Activated CD4-positive, alpha-beta T cell treated with anti-CD3 and anti-CD28 coated beads for 36 hours (primary cell): ENCODE results near the gene TNFRSF1A. TPM values are rescaled to one million over a fixed set of nuclear protein-coding genes. Genes with fewer than 3 reads are reported as not detected.

Source experiments
- ATAC-seq: fragments of 200-7000 bp; cut with Tn5 transposase; one replicate; pipeline ENCODE4 v1.10.0; 2021; ENCODE audit warnings: mild to moderate bottlenecking, moderate library complexity
- CTCF ChIA-PET: fragments of 350-600 bp; sonication (Branson Sonifier 250); formaldehyde crosslinking; loops from one replicate; lab custom pipeline; 2021; ENCODE audit warnings: antibody characterized with exemption; lab: Charles Lee
- POLR2A ChIA-PET: fragments of 350-600 bp; sonication (Branson Sonifier 250); formaldehyde crosslinking; loops from one replicate; lab custom pipeline; 2021; ENCODE audit warnings: antibody characterized with exemption, inconsistent platforms; lab: Charles Lee
- DNase-seq: peaks from one replicate; pipeline ENCODE4 v3.0.0-alpha.2; 2020
- H3K27ac Mint-ChIP-seq: one replicate; pipeline ENCODE4 v1.8.0; 2021; ENCODE audit warnings: mixed read lengths
- H3K27me3 Mint-ChIP-seq: one replicate; pipeline ENCODE4 v1.8.0; 2021; ENCODE audit warnings: mixed read lengths
- H3K36me3 Mint-ChIP-seq: one replicate; pipeline ENCODE4 v1.8.0; 2021; ENCODE audit warnings: low read depth, mixed read lengths
- H3K4me1 Mint-ChIP-seq: one replicate; pipeline ENCODE4 v1.8.0; 2021; ENCODE audit warnings: mixed read lengths
- H3K4me3 Mint-ChIP-seq: one replicate; pipeline ENCODE4 v1.8.0; 2021; ENCODE audit warnings: mild to moderate bottlenecking, moderate library complexity, mixed read lengths
- H3K9me3 Mint-ChIP-seq: one replicate; pipeline ENCODE4 v1.8.0; 2021; ENCODE audit warnings: low read depth, mixed read lengths
- intact Hi-C, 2 experiments: fragments of 100-400 bp; cut with DNase I in 1 of 2; cut with micrococcal nuclease in 1 of 2; formaldehyde crosslinking; loops; one replicate each; pipeline versions ENCODE4 v1.14.2 to v1.15.1; 2022 to 2024; cut with DNase I, micrococcal nuclease
- total RNA-seq, 2 experiments: library from RNA; stranded (reverse); gene quantifications; one replicate each; pipeline ENCODE4 v1.2.3, GENCODE V29; 2021

Gene TNFRSF1A
- total RNA-seq, 2 experiments from 2014 or later: 42.1 to 58.7 TPM

GRCh38 chr12:6280672-6281071, 61.2 kb downstream of the TNFRSF1A start:
- H3K36me3 Mint-ChIP-seq: no peaks in the 10 kb centered on the region
- intact Hi-C loops: no loop called here
- no peak overlapping the region for H3K4me3 Mint-ChIP-seq
- no peak overlapping the region for H3K27ac Mint-ChIP-seq
- ChIA-PET POLR2A (no interaction called here), CTCF (interaction anchor here (3.6 to 9.3 kb wide), 2 partner anchors 13 to 85 kb away, joined by 18 to 127 read pairs; no protein-coding TSS in a partner anchor)
- peaks cover 9% of the 10 kb centered on the region for H3K27me3 Mint-ChIP-seq
- DNase-seq (no peak), ATAC-seq (no peak)
- peaks cover 7% of the 10 kb centered on the region for H3K4me1 Mint-ChIP-seq
- H3K9me3 Mint-ChIP-seq: no peaks in the 10 kb centered on the region

DNA sequence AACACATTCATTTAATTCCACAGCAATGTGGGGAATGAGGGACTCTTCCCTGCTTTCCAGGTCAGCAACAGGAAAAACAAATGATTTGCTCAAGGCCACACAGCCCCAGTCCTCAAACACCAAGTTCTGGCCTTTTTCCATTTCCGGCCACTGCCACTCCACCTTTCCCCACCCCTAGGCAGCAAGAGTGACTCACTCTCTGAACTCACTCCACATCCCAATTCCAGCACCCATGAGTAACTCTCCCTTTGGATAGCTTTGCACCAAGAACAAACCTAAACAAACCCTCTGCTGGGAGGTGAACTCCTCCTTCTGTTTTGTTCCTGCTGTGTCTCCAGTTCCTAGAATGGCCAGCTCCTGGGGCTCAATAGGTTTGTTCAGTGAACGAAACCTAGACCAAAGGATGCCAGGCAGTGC, 61.8 kb downstream of the TNFRSF1A start:
- Mint-ChIP-seq H3K27me3 (peaks cover 9% of the 10 kb centered on the region), H3K36me3 (no peaks in the 10 kb centered on the region), H3K4me1 (peaks cover 6% of the 10 kb centered on the region), H3K27ac (no peak overlapping the region), H3K4me3 (no peak overlapping the region), H3K9me3 (no peaks in the 10 kb centered on the region)
- ATAC-seq (no peak), DNase-seq (no peak)
- CTCF ChIA-PET: interaction anchor here (0.6 to 9.3 kb wide), 9 partner anchors 12 to 1431 kb away, joined by 3 to 127 read pairs (median 8); no protein-coding TSS in a partner anchor
- POLR2A ChIA-PET: no interaction called here
- intact Hi-C loops: no loop called here

GRCh38 chr12:6279631-6280030, 62.2 kb downstream of the TNFRSF1A start:
- H3K36me3 Mint-ChIP-seq: no peaks in the 10 kb centered on the region
- H3K4me3 Mint-ChIP-seq: no peak overlapping the region
- intact Hi-C loops: no loop called here
- ATAC-seq (no peak), DNase-seq (no peak)
- ChIA-PET CTCF (interaction anchor here (0.6 to 9.3 kb wide), 18 partner anchors 8 to 1430 kb away, joined by 3 to 127 read pairs (median 4); no protein-coding TSS in a partner anchor), POLR2A (no interaction called here)
- H3K9me3 Mint-ChIP-seq: no peaks in the 10 kb centered on the region
- H3K4me1 Mint-ChIP-seq: peaks cover 5% of the 10 kb centered on the region
- no peak overlapping the region for H3K27ac Mint-ChIP-seq
- H3K27me3 Mint-ChIP-seq: peaks cover 9% of the 10 kb centered on the region

DNA sequence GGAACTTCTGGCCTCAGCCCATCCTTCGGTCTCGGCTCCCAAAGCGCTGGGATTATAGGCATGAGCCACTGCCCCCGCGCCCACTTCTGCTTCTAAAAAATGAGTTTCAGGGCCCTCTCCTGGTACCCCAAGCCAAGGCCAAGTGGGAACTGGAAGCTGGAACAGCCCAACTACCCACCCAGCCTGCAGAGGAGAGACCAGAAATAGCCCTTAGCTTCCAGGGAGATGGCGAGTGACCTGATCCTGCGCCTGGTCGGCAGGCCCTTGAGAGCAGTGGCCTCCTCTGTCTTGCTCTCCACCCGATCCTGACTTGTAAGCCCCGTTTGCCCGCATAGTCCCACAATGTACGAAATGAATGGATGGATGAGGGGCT, 62.6 kb downstream of the TNFRSF1A start:
- no peak for ATAC-seq
- no peak for DNase-seq
- Mint-ChIP-seq H3K27ac (no peak overlapping the region), H3K36me3 (no peaks in the 10 kb centered on the region), H3K27me3 (peaks cover 8% of the 10 kb centered on the region), H3K4me3 (peak overlapping the region; percentile 8), H3K9me3 (no peaks in the 10 kb centered on the region), H3K4me1 (peaks cover 5% of the 10 kb centered on the region)
- ChIA-PET CTCF (interaction anchor here (0.7 to 9.3 kb wide), 23 partner anchors 9 to 299 kb away, joined by 3 to 127 read pairs (median 4); no protein-coding TSS in a partner anchor), POLR2A (interaction anchor here (0.9 kb wide), 1 partner anchor 83 kb away, joined by 3 read pairs; no protein-coding TSS in a partner anchor)
- intact Hi-C loops: no loop called here

Other genes with a start within 250 kb of the TNFRSF1A start
- gene VWF, start 217.4 kb downstream of the TNFRSF1A start, total RNA-seq: under 1 TPM in 1 of 2 experiments, not detected in 1; 0.07 TPM
- gene CD9, start 141.7 kb downstream of the TNFRSF1A start, total RNA-seq: 10 to 100 TPM; 11.5 to 12.8 TPM
- gene PLEKHG6, start 31.4 kb downstream of the TNFRSF1A start, total RNA-seq: not detected
- gene SCNN1A, start 33.5 kb upstream of the TNFRSF1A start, total RNA-seq: under 1 TPM in 1 of 2 experiments, not detected in 1; 0.05 TPM
- 1 to 10 TPM in 1 of 2 experiments, under 1 TPM in 1; 0.57 to 1.1 TPM for gene LTBR, start 42.1 kb upstream of the TNFRSF1A start, total RNA-seq
- 100 to 1,000 TPM in 1 of 2 experiments, 10 to 100 TPM in 1; 85.4 to 116 TPM for gene CD27, start 102.9 kb upstream of the TNFRSF1A start, total RNA-seq
- gene TAPBPL, start 110.0 kb upstream of the TNFRSF1A start, total RNA-seq: 10 to 100 TPM; 27.4 to 40.8 TPM
- 10 to 100 TPM; 34.5 to 52.3 TPM for gene VAMP1, start 128.6 kb upstream of the TNFRSF1A start, total RNA-seq
- gene MRPL51, start 151.2 kb upstream of the TNFRSF1A start, total RNA-seq: 100 to 1,000 TPM; 232 to 275 TPM
- 100 to 1,000 TPM; 199 to 210 TPM for gene NCAPD2, start 152.0 kb upstream of the TNFRSF1A start, total RNA-seq
- 1,000 to 10,000 TPM; 7,289 to 9,770 TPM for gene GAPDH, start 192.4 kb upstream of the TNFRSF1A start, total RNA-seq
- 1 to 10 TPM; 8.1 to 8.4 TPM for gene IFFO1, start 214.0 kb upstream of the TNFRSF1A start, total RNA-seq
- 10 to 100 TPM; 93.2 to 97.1 TPM for gene NOP2, start 226.2 kb upstream of the TNFRSF1A start, total RNA-seq